Measurements from ENCODE around the gene TMEM242.

TMEM242 gene

GRCh38 chr6:157323255-157323965, at the start of gene TMEM242:
Gene TMEM242 (minus strand): TSS chr6:157323519. CDS start chr6:157323499, 20 bp downstream.
- TF ChIP-seq CTCF (IDR thresholded peaks at IDR 0.05): no peak

- no peak for TF ChIP-seq CTCF (IDR thresholded peaks at IDR 0.05)
These were observed 49.4 kb upstream of the TMEM242 start for GRCh38 chr6:157372501-157373280.

- TF ChIP-seq CTCF (IDR thresholded peaks at IDR 0.05): no peak
These were observed 47.4 kb upstream of the TMEM242 start for GRCh38 chr6:157370755-157371154.

- TF ChIP-seq CTCF (IDR thresholded peaks at IDR 0.05): no peak
These were observed 45.2 kb upstream of the TMEM242 start for GRCh38 chr6:157368359-157369049.

- no peak for TF ChIP-seq CTCF (IDR thresholded peaks at IDR 0.05)
These were observed 43.3 kb upstream of the TMEM242 start for GRCh38 chr6:157366648-157367047.

- TF ChIP-seq CTCF (IDR thresholded peaks at IDR 0.05): no peak
These were observed 41.4 kb upstream of the TMEM242 start for GRCh38 chr6:157364705-157365104.

- TF ChIP-seq CTCF (IDR thresholded peaks at IDR 0.05): no peak
These were observed 38.6 kb upstream of the TMEM242 start for GRCh38 chr6:157361886-157362285.

Data from LNCAP (cell line).